Upper lobe of left lung (tissue), 4 donors: Measurements from ENCODE around the gene TMCC3.

Experiments
- CTCF ChIP-seq, 6 experiments: fragments of 450-650 bp in 4 of 6; fragments of 200-600 bp in 2 of 6; sonication (generic) in 2 of 6; IDR thresholded peaks; one replicate each; pipeline ENCODE4 v1.5.1; 2016 to 2019; ENCODE audit warnings: antibody characterized with exemption in 6 of 6
- EP300 ChIP-seq, 4 donors: sonication (generic); formaldehyde crosslinking; IDR thresholded peaks; one replicate each; pipeline ENCODE4 v1.5.1; 2017; ENCODE audit warnings: antibody characterized with exemption in 4 of 4, control low read depth in 2 of 4
- POLR2A ChIP-seq, 4 donors: fragments of 450-650 bp; IDR thresholded peaks; one replicate each; pipeline ENCODE4 v1.5.1; 2016 to 2017; ENCODE audit warnings: antibody characterized with exemption in 4 of 4, mild to moderate bottlenecking in 2 of 4
- POLR2AphosphoS5 ChIP-seq, 2 donors: sonication (generic); formaldehyde crosslinking; IDR thresholded peaks; one replicate each; pipeline ENCODE4 v1.5.1; 2017; ENCODE audit warnings: antibody characterized with exemption in 2 of 2

DNA sequence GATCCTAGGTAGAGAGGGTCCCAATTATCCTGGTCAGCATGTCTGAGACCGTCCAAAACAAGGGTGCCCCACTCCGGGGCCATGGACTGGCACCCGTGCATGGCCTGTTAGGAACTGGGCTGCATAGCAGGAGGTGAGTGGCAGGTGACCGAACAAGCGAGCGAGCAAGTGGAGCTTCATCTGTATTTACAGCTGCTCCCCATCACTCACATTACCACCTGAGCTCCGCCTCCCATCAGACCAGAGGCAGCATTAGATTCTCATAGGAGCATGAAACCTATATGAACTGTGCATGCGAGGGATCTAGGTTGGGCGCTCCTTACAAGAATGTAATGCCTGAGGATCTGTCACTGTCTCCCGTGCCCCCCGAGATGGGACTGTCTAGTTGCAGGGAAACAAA is 44.4 kb upstream of the TMCC3 start:
- TF ChIP-seq CTCF (IDR thresholded peaks at IDR 0.05) (no peak), POLR2AphosphoS5 (IDR thresholded peaks at IDR 0.05) (no peak), EP300 (IDR thresholded peaks at IDR 0.05) (no peak), POLR2A (IDR thresholded peaks at IDR 0.05) (no peak)
